ENCODE results near the gene HCFC1R1.

HCFC1R1 gene

GRCh38 chr16:2991566-2992261 lies 32.0 kb downstream of the HCFC1R1 start:
- TF ChIP-seq, protein P1, sequence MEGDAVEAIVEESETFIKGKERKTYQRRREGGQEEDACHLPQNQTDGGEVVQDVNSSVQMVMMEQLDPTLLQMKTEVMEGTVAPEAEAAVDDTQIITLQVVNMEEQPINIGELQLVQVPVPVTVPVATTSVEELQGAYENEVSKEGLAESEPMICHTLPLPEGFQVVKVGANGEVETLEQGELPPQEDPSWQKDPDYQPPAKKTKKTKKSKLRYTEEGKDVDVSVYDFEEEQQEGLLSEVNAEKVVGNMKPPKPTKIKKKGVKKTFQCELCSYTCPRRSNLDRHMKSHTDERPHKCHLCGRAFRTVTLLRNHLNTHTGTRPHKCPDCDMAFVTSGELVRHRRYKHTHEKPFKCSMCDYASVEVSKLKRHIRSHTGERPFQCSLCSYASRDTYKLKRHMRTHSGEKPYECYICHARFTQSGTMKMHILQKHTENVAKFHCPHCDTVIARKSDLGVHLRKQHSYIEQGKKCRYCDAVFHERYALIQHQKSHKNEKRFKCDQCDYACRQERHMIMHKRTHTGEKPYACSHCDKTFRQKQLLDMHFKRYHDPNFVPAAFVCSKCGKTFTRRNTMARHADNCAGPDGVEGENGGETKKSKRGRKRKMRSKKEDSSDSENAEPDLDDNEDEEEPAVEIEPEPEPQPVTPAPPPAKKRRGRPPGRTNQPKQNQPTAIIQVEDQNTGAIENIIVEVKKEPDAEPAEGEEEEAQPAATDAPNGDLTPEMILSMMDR (IDR thresholded peaks at IDR 0.05; ENCODE audit: control extremely low read depth, extremely low read depth, low read depth, missing control alignments): no peak
- ChIA-PET CTCF (no interaction called here), POLR2A (no interaction called here)
- DNase-seq (ENCODE audit: extremely low spot score): no peak

DNA sequence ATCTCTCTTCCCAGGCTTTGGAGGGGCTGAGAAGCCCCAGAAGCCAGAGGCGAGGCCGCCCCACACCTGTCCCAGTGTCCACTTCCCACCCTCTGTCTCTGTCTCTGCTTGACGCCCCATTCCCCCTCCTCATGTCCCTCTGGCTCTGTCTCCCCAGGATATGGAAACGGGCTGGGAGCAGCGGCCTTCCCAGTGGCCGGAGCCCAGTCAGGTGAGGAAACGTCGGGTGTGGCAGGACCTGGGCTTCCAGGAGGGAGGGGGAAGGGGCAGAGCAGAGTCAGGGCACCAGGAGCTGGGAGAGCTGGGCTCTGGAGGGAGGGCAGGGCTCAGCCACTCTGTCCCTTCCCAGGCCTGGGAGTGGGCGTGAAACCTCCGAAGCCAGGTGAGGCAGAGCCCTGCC lies 32.9 kb downstream of the HCFC1R1 start:
- no peak for DNase-seq (ENCODE audit: extremely low spot score)
- TF ChIP-seq, protein P1 (IDR thresholded peaks at IDR 0.05; ENCODE audit: control extremely low read depth, extremely low read depth, low read depth, missing control alignments): no peak
- ChIA-PET CTCF (interaction anchor here (1.0 kb wide), 1 partner anchor 11 kb away, joined by 3 read pairs; no protein-coding TSS in a partner anchor), POLR2A (no interaction called here)

DNA sequence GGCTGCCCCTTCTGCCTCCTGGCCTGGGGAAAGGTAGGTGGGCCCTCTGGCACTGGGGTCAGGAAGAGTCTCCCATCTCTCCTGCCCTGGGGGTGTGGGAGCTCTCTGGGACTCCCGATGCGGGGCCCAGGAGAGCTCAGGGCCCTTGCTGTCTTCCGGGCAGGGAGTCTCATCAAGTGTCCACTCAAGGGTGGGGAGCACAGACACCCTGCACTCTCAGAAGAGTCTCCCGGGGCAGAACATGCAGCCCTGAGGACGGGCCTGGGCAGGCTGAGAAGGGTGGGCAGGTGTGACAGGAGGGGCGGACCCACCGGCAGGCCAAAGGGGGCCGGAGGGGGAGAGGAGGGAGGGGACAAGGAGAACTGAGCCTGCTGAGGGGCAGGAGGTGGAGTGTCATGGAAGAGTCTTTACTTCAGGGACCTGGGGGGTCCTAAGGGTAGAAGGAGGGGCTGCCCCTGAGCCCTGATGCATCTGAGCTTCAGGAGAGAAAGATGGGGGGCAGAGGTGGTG lies 35.1 kb downstream of the HCFC1R1 start:
- CTCF ChIA-PET: no interaction called here
- DNase-seq (ENCODE audit: extremely low spot score): no peak
- TF ChIP-seq, protein P1 (IDR thresholded peaks at IDR 0.05; ENCODE audit: control extremely low read depth, extremely low read depth, low read depth, missing control alignments): no peak
- POLR2A ChIA-PET: no interaction called here

DNA sequence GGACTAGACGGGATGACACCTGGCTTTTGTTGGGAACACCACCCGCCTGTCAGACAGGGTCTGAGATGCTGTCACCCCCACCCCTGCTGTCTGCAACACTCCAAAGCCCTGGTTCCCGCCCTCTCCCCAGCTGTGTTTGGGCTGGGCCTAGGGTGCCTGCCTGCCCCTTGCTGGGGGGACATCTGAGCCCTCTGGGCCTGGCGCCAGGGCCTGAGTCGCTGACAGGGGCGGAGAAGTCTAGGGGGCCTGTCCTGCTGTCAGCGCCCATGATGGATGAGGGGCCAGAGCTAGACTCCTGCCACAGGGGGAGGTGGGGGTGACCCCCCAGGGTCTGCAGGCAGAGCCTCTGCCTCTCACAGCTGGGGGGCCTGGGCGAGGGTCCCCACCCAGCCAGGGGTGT lies 35.9 kb downstream of the HCFC1R1 start:
- POLR2A ChIA-PET: no interaction called here
- TF ChIP-seq, protein P1 (IDR thresholded peaks at IDR 0.05; ENCODE audit: control extremely low read depth, extremely low read depth, low read depth, missing control alignments): no peak
- CTCF ChIA-PET: no interaction called here
- DNase-seq (ENCODE audit: extremely low spot score): no peak

- CTCF ChIA-PET: no interaction called here
- no peak for DNase-seq (ENCODE audit: extremely low spot score)
- TF ChIP-seq, protein P1 (IDR thresholded peaks at IDR 0.05; ENCODE audit: control extremely low read depth, extremely low read depth, low read depth, missing control alignments): no peak
- POLR2A ChIA-PET: no interaction called here
Observed at GRCh38 chr16:2987286-2987685, 36.5 kb downstream of the HCFC1R1 start.

DNA sequence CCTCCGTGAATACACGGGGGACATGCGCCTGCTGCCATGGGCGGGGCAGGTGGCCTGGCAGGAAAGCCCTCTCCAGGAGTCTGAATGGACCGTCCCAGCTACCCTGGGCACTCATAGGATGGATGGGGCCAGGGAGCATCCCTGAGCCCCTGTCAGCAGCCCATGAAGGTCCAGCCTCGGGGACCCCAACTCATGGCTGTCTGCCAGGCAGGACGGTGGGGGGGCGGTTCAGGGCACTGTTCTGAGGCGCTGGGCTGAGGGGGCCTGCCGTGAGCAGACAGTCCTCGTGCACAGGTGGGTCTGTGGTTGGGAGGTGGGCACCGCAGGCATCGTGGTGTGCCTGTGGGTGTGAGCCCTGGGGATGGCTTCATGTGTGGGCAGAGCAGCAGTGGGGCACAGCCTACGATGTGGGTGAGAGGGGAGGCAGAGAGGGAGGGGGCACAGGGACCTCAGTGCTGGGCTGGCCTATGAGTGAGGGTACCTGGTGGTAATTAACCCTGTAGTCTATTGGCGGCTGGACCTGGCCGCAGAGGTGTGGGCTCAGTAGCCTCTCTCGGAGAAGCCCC lies 37.0 kb downstream of the HCFC1R1 start:
- ChIA-PET CTCF (no interaction called here), POLR2A (no interaction called here)

More for the DNA sequence above, 37.0 kb downstream of the HCFC1R1 start:
- DNase-seq (ENCODE audit: extremely low spot score): no peak
- TF ChIP-seq, protein P1 (IDR thresholded peaks at IDR 0.05; ENCODE audit: control extremely low read depth, extremely low read depth, low read depth, missing control alignments): no peak
